Left lung (tissue), 10 donors: Measurements from ENCODE around the gene TACO1. TPM values are rescaled to one million over a fixed set of nuclear protein-coding genes. Genes with fewer than 3 reads are reported as not detected.

ENCODE experiments used
- ATAC-seq: fragments of 200-7000 bp; cut with Tn5 transposase; one replicate; pipeline ENCODE4 v1.9.1; 2020; ENCODE audit warnings: moderate library complexity
- DNase-seq, 4 donors: peaks; one replicate each; pipeline ENCODE4 v3.0.0-alpha.2; 2013 to 2020
- H3K27ac ChIP-seq, 2 donors: fragments of 200-600 bp; sonication (generic) in 1 of 2; one replicate each; pipeline versions ENCODE4 v1.5.0 to v1.8.0; 2020 to 2021
- H3K27me3 ChIP-seq, 2 donors: fragments of 200-600 bp; sonication (generic) in 1 of 2; one replicate each; pipeline versions ENCODE4 v1.5.0 to v1.8.0; 2020 to 2021
- H3K36me3 ChIP-seq, 2 donors: fragments of 200-600 bp; sonication (generic) in 1 of 2; one replicate each; pipeline versions ENCODE4 v1.5.0 to v1.8.0; 2020 to 2021
- H3K4me1 ChIP-seq, 2 donors: fragments of 200-600 bp; one replicate each; pipeline ENCODE4 v1.8.0; 2021
- H3K4me3 ChIP-seq, 2 donors: fragments of 200-600 bp; sonication (generic) in 1 of 2; one replicate each; pipeline versions ENCODE4 v1.5.0 to v1.8.0; 2020 to 2021; ENCODE audit warnings: mild to moderate bottlenecking in 1 of 2
- H3K9me3 ChIP-seq, 2 donors: fragments of 200-600 bp; sonication (generic) in 1 of 2; one replicate each; pipeline versions ENCODE4 v1.5.0 to v1.8.0; 2020 to 2021
- CTCF ChIP-seq, 2 donors: fragments of 200-600 bp; sonication (generic) in 1 of 2; IDR thresholded peaks; one replicate each; pipeline versions ENCODE4 v1.5.0 to v1.8.0; 2021; ENCODE audit warnings: antibody characterized with exemption in 2 of 2
- intact Hi-C, 2 donors: fragments of 100-400 bp; cut with DNase I; formaldehyde crosslinking; loops; one replicate each; pipeline versions ENCODE4 v1.11.2 to v1.14.2; 2022
- polyA plus RNA-seq, 6 donors: library from polyadenylated mRNA; unstranded; fragments of 120-200 nt; gene quantifications; one replicate each; pipeline ENCODE4 v1.2.1, GENCODE V29; 2013; ENCODE audit not compliant: insufficient read length in 6 of 6
- total RNA-seq, 2 donors: library from RNA; stranded (reverse); fragmentation: NEBNext Ultra II Directional; extraction: Animal tissue kit (Norgen Biotek cat#: 25700); gene quantifications; one replicate each; pipeline ENCODE4 v1.2.1, GENCODE V29; 2021
- donor health status: DM: no; HTN: yes; CAD: no.
- donor health status: DM: no; HTN: no; CAD: no.

Gene TACO1
- total and polyA plus RNA-seq, 8 donors: 15.1 to 20.2 (median 18.1) TPM

- intact Hi-C loops: no loop called here
- H3K27me3 ChIP-seq: no peaks in the 10 kb centered on the region
- no peak overlapping the region for H3K4me3 ChIP-seq
- H3K27ac ChIP-seq: no peak overlapping the region
- ATAC-seq (no peak), DNase-seq (no peak)
- no peak for TF ChIP-seq CTCF (IDR thresholded peaks at IDR 0.05)
- H3K36me3 ChIP-seq: no peaks in the 10 kb centered on the region
- H3K4me1 ChIP-seq: peaks cover 9 to 56% of the 10 kb centered on the region in 2 donors
- H3K9me3 ChIP-seq: no peaks in the 10 kb centered on the region
Observed at GRCh38 chr17:63558441-63558840, 42.3 kb upstream of the TACO1 start.

- no peaks in the 10 kb centered on the region for H3K27me3 ChIP-seq
- ATAC-seq (no peak), DNase-seq (no peak)
- H3K4me3 ChIP-seq: no peak overlapping the region
- peaks cover 0 to 25% of the 10 kb centered on the region in 2 donors for H3K4me1 ChIP-seq
- intact Hi-C loops: no loop called here
- TF ChIP-seq CTCF (IDR thresholded peaks at IDR 0.05): no peak
- H3K36me3 ChIP-seq: no peaks in the 10 kb centered on the region
- H3K27ac ChIP-seq: no peak overlapping the region
- no peaks in the 10 kb centered on the region for H3K9me3 ChIP-seq
Observed at GRCh38 chr17:63561819-63562218, 38.9 kb upstream of the TACO1 start.

GRCh38 chr17:63563339-63563738 lies 37.4 kb upstream of the TACO1 start:
- Histone ChIP-seq H3K27ac (no peak overlapping the region), H3K27me3 (no peaks in the 10 kb centered on the region), H3K4me1 (peaks cover 0 to 17% of the 10 kb centered on the region in 2 donors), H3K36me3 (no peaks in the 10 kb centered on the region), H3K4me3 (no peak overlapping the region), H3K9me3 (no peaks in the 10 kb centered on the region)
- ATAC-seq: no peak
- no peak for DNase-seq
- intact Hi-C loops: no loop called here
- no peak for TF ChIP-seq CTCF (IDR thresholded peaks at IDR 0.05)

- intact Hi-C loops: no loop called here
- no peaks in the 10 kb centered on the region for H3K36me3 ChIP-seq
- H3K4me1 ChIP-seq: peaks cover 0 to 15% of the 10 kb centered on the region in 2 donors
- no peak overlapping the region for H3K27ac ChIP-seq
- ATAC-seq (no peak), DNase-seq (no peak)
- TF ChIP-seq CTCF (IDR thresholded peaks at IDR 0.05): no peak
- no peaks in the 10 kb centered on the region for H3K9me3 ChIP-seq
- no peak overlapping the region for H3K4me3 ChIP-seq
- H3K27me3 ChIP-seq: no peaks in the 10 kb centered on the region
Observed at GRCh38 chr17:63564562-63564961, 36.1 kb upstream of the TACO1 start.

GRCh38 chr17:63567229-63567628 lies 33.5 kb upstream of the TACO1 start:
- no peak for ATAC-seq
- H3K36me3 ChIP-seq: no peaks in the 10 kb centered on the region
- no peak overlapping the region for H3K4me3 ChIP-seq
- H3K27me3 ChIP-seq: no peaks in the 10 kb centered on the region
- no peak for TF ChIP-seq CTCF (IDR thresholded peaks at IDR 0.05)
- intact Hi-C loops: no loop called here
- H3K4me1 ChIP-seq: peaks cover 0 to 11% of the 10 kb centered on the region in 2 donors
- H3K27ac ChIP-seq: no peak overlapping the region
- DNase-seq: no peak
- no peaks in the 10 kb centered on the region for H3K9me3 ChIP-seq
